Right renal pelvis (tissue), 4 donors: ENCODE data around the gene ATAD2B. TPM values are rescaled to one million over a fixed set of nuclear protein-coding genes. Genes with fewer than 3 reads are reported as not detected.

ENCODE experiments used
- DNase-seq, 4 donors: peaks; one replicate each; pipeline ENCODE4 v3.0.0-alpha.2; 2013; ENCODE audit warnings: low read depth in 4 of 4, low spot score in 3 of 4, missing footprints in 1 of 4
- polyA plus RNA-seq, 4 donors: library from polyadenylated mRNA; unstranded; fragments of 120-200 nt; gene quantifications; one replicate each; pipeline ENCODE4 v1.2.1, GENCODE V29; 2013; ENCODE audit not compliant: insufficient read length in 4 of 4

ATAD2B gene
- polyA plus RNA-seq, 4 donors = 20.0 to 24.1 (median 20.4) TPM

GRCh38 chr2:23838996-23839395, 87.9 kb downstream of the ATAD2B start:
- DNase-seq = no peak

GRCh38 chr2:23838581-23838980, 88.3 kb downstream of the ATAD2B start:
- DNase-seq = no peak

GRCh38 chr2:23837871-23838270, 89.1 kb downstream of the ATAD2B start:
- no peak for DNase-seq

GRCh38 chr2:23836971-23837565, 89.9 kb downstream of the ATAD2B start:
- no peak for DNase-seq

- no peak for DNase-seq
These were observed 90.4 kb downstream of the ATAD2B start for GRCh38 chr2:23836505-23836904.

GRCh38 chr2:23835988-23836387, 90.9 kb downstream of the ATAD2B start:
- no peak for DNase-seq

GRCh38 chr2:23835423-23835822, 91.5 kb downstream of the ATAD2B start:
- DNase-seq = no peak

GRCh38 chr2:23828986-23829385, 97.9 kb downstream of the ATAD2B start:
- no peak for DNase-seq

GRCh38 chr2:23828256-23828980, 98.5 kb downstream of the ATAD2B start:
- no peak for DNase-seq

- no peak for DNase-seq
These were observed 99.6 kb downstream of the ATAD2B start for GRCh38 chr2:23827287-23827686.

- DNase-seq = no peak
These were observed 100.2 kb downstream of the ATAD2B start for GRCh38 chr2:23826771-23827170.

- no peak for DNase-seq
These were observed 100.9 kb downstream of the ATAD2B start for GRCh38 chr2:23826040-23826439.

GRCh38 chr2:23824777-23825212, 102.1 kb downstream of the ATAD2B start:
- DNase-seq = peak; percentile 28 to 39 (median 35)

- DNase-seq = no peak
These were observed 103.1 kb downstream of the ATAD2B start for GRCh38 chr2:23823863-23824262.

GRCh38 chr2:23814963-23815362, 112.0 kb downstream of the ATAD2B start:
- no peak for DNase-seq

- no peak for DNase-seq
These were observed 113.5 kb downstream of the ATAD2B start for GRCh38 chr2:23813438-23813837.

GRCh38 chr2:23809150-23809549, 117.8 kb downstream of the ATAD2B start:
- no peak for DNase-seq

- DNase-seq = no peak
These were observed 120.2 kb downstream of the ATAD2B start for GRCh38 chr2:23806665-23807249.

GRCh38 chr2:23806201-23806600, 120.7 kb downstream of the ATAD2B start:
- no peak for DNase-seq

- DNase-seq = no peak
These were observed 122.9 kb downstream of the ATAD2B start for GRCh38 chr2:23803965-23804542.

GRCh38 chr2:23803264-23803964, 123.5 kb downstream of the ATAD2B start:
- no peak for DNase-seq
